ENCODE data around the gene MERTK.

MERTK gene

DNA sequence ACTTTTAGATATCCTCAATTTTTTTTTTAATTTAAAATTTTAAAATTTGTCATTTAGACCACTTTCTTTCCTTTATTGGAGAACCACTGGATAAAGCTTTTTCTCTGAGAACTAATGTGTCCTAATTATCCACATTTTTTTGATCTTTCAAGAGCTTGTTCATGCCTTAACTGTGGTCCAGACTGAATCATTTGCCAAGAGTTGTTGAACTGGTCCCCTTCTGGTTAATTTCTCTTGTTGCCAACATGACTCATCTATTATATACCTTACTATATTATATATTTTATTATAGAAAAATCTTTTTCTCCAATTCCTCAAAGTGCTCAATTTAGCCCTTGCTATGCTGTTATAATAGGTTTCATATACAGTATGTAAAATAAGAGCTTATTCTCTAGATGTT is 103.5 kb downstream of the MERTK start:
- Histone ChIP-seq H3K27ac (ENCODE audit: low read depth, low read length) (no peak overlapping the region), H3K36me3 (ENCODE audit: control insufficient read depth in 5 of 5, insufficient read depth in 5 of 5, low read length in 5 of 5) (peaks cover 0 to 6% (median 0%) of the 10 kb centered on the region in 5 donors), H3K9me3 (ENCODE audit: control insufficient read depth in 5 of 5, low read length in 5 of 5) (no peaks in the 10 kb centered on the region), H3K27me3 (ENCODE audit: control insufficient read depth in 5 of 5, insufficient read depth in 4 of 5, low read length in 5 of 5) (no peaks in the 10 kb centered on the region), H3K9ac (ENCODE audit: low read length in 5 of 5) (no peak overlapping the region), H3K4me1 (ENCODE audit: control insufficient read depth in 5 of 5, insufficient read depth in 5 of 5, low read length in 5 of 5) (peaks cover 0 to 25% (median 12%) of the 10 kb centered on the region in 5 donors), H3K4me3 (ENCODE audit: low read depth in 1 of 5, low read length in 5 of 5) (no peak overlapping the region)

GRCh38 chr2:112003576-112004252 is 105.3 kb downstream of the MERTK start:
- Histone ChIP-seq H3K9ac (ENCODE audit: low read length in 5 of 5) (no peak overlapping the region), H3K27me3 (ENCODE audit: control insufficient read depth in 5 of 5, insufficient read depth in 4 of 5, low read length in 5 of 5) (no peaks in the 10 kb centered on the region), H3K36me3 (ENCODE audit: control insufficient read depth in 5 of 5, insufficient read depth in 5 of 5, low read length in 5 of 5) (peaks cover 0 to 7% (median 0%) of the 10 kb centered on the region in 5 donors), H3K27ac (ENCODE audit: low read depth, low read length) (no peak overlapping the region), H3K4me3 (ENCODE audit: low read depth in 1 of 5, low read length in 5 of 5) (no peak overlapping the region), H3K4me1 (ENCODE audit: control insufficient read depth in 5 of 5, insufficient read depth in 5 of 5, low read length in 5 of 5) (peaks cover 0 to 25% (median 12%) of the 10 kb centered on the region in 5 donors), H3K9me3 (ENCODE audit: control insufficient read depth in 5 of 5, low read length in 5 of 5) (no peaks in the 10 kb centered on the region)

- H3K9ac ChIP-seq (ENCODE audit: low read length in 5 of 5): no peak overlapping the region
- H3K9me3 ChIP-seq (ENCODE audit: control insufficient read depth in 5 of 5, low read length in 5 of 5): no peaks in the 10 kb centered on the region
- no peaks in the 10 kb centered on the region for H3K27me3 ChIP-seq (ENCODE audit: control insufficient read depth in 5 of 5, insufficient read depth in 4 of 5, low read length in 5 of 5)
- H3K4me3 ChIP-seq (ENCODE audit: low read depth in 1 of 5, low read length in 5 of 5): no peak overlapping the region
- no peak overlapping the region for H3K27ac ChIP-seq (ENCODE audit: low read depth, low read length)
- peaks cover 0 to 25% (median 12%) of the 10 kb centered on the region in 5 donors for H3K4me1 ChIP-seq (ENCODE audit: control insufficient read depth in 5 of 5, insufficient read depth in 5 of 5, low read length in 5 of 5)
- peaks cover 0 to 12% (median 0%) of the 10 kb centered on the region in 5 donors for H3K36me3 ChIP-seq (ENCODE audit: control insufficient read depth in 5 of 5, insufficient read depth in 5 of 5, low read length in 5 of 5)
Observed at GRCh38 chr2:112004253-112004645, 105.8 kb downstream of the MERTK start.

GRCh38 chr2:112005406-112006075 is 107.1 kb downstream of the MERTK start:
- H3K4me1 ChIP-seq (ENCODE audit: control insufficient read depth in 5 of 5, insufficient read depth in 5 of 5, low read length in 5 of 5): peaks cover 0 to 24% (median 12%) of the 10 kb centered on the region in 5 donors
- no peak overlapping the region for H3K9ac ChIP-seq (ENCODE audit: low read length in 5 of 5)
- peaks cover 0 to 20% (median 8%) of the 10 kb centered on the region in 5 donors for H3K36me3 ChIP-seq (ENCODE audit: control insufficient read depth in 5 of 5, insufficient read depth in 5 of 5, low read length in 5 of 5)

GRCh38 chr2:112006076-112006410 is 107.6 kb downstream of the MERTK start:
- no peaks in the 10 kb centered on the region for H3K9me3 ChIP-seq (ENCODE audit: control insufficient read depth in 5 of 5, low read length in 5 of 5)
- H3K27me3 ChIP-seq (ENCODE audit: control insufficient read depth in 5 of 5, insufficient read depth in 4 of 5, low read length in 5 of 5): peaks cover 0 to 2% (median 0%) of the 10 kb centered on the region in 5 donors
- peaks cover 0 to 25% (median 12%) of the 10 kb centered on the region in 5 donors for H3K36me3 ChIP-seq (ENCODE audit: control insufficient read depth in 5 of 5, insufficient read depth in 5 of 5, low read length in 5 of 5)
- H3K4me1 ChIP-seq (ENCODE audit: control insufficient read depth in 5 of 5, insufficient read depth in 5 of 5, low read length in 5 of 5): peaks cover 0 to 18% (median 8%) of the 10 kb centered on the region in 5 donors
- no peak overlapping the region for H3K9ac ChIP-seq (ENCODE audit: low read length in 5 of 5)
- no peak overlapping the region for H3K27ac ChIP-seq (ENCODE audit: low read depth, low read length)
- no peak overlapping the region for H3K4me3 ChIP-seq (ENCODE audit: low read depth in 1 of 5, low read length in 5 of 5)

More at GRCh38 chr2:112005406-112006075, 107.1 kb downstream of the MERTK start:
- no peaks in the 10 kb centered on the region for H3K27me3 ChIP-seq (ENCODE audit: control insufficient read depth in 5 of 5, insufficient read depth in 4 of 5, low read length in 5 of 5)
- H3K9me3 ChIP-seq (ENCODE audit: control insufficient read depth in 5 of 5, low read length in 5 of 5): no peaks in the 10 kb centered on the region
- H3K4me3 ChIP-seq (ENCODE audit: low read depth in 1 of 5, low read length in 5 of 5): no peak overlapping the region
- H3K27ac ChIP-seq (ENCODE audit: low read depth, low read length): no peak overlapping the region

DNA sequence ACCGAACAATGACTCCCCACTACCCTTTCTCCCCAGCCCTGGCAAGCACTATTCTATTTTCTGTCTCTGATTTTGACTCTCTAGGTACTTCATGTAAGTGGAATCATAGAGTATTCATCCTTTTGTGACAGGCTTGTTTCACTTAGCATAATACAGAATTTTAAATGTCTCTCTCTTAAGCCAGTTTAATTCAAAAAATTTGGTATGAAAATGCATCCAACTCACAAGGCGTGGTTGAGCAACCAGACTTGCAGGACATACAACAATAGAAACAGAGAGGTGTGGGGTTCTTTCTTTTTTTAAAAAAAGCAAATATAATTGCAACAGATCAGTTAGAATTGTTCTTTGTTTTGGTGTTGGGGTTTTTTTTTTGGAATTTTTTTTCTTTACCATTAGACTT is 109.1 kb downstream of the MERTK start:
- Histone ChIP-seq H3K4me1 (ENCODE audit: control insufficient read depth in 5 of 5, insufficient read depth in 5 of 5, low read length in 5 of 5) (peaks cover 0 to 13% (median 6%) of the 10 kb centered on the region in 5 donors), H3K9me3 (ENCODE audit: control insufficient read depth in 5 of 5, low read length in 5 of 5) (no peaks in the 10 kb centered on the region), H3K36me3 (ENCODE audit: control insufficient read depth in 5 of 5, insufficient read depth in 5 of 5, low read length in 5 of 5) (peaks cover 0 to 35% (median 13%) of the 10 kb centered on the region in 5 donors), H3K4me3 (ENCODE audit: low read depth in 1 of 5, low read length in 5 of 5) (no peak overlapping the region), H3K27ac (ENCODE audit: low read depth, low read length) (no peak overlapping the region), H3K27me3 (ENCODE audit: control insufficient read depth in 5 of 5, insufficient read depth in 4 of 5, low read length in 5 of 5) (peaks cover 0 to 2% (median 0%) of the 10 kb centered on the region in 5 donors), H3K9ac (ENCODE audit: low read length in 5 of 5) (no peak overlapping the region)

DNA sequence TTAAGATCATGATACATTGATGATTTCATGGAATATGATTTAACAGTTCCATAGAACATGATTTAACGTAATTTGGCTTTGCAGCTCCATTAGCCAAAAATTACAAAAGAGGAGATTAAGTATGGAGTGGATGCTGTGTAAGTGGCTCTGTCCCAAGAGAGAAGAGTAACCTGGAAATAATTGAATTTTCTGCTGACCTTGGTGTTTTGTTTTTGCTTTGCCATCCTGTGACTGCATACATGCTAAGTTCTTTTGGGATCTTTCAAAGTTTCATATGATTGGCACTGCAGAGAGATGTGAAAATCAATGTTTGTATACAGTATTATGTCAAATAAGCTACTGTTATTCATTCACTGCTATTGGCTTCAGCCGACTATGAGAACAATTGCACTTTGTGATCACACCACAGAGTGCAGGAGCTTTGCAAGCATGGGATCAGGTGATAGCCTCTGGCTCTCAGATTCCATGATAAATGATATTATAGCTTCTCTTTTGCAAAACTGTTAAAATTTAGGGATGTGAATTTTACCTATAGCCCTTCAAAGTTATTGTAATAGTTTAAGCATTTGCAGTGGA is 110.6 kb downstream of the MERTK start:
- no peak overlapping the region for H3K4me3 ChIP-seq (ENCODE audit: low read depth in 1 of 5, low read length in 5 of 5)
- peaks cover 0 to 36% (median 13%) of the 10 kb centered on the region in 5 donors for H3K36me3 ChIP-seq (ENCODE audit: control insufficient read depth in 5 of 5, insufficient read depth in 5 of 5, low read length in 5 of 5)
- peaks cover 0 to 7% (median 3%) of the 10 kb centered on the region in 5 donors for H3K4me1 ChIP-seq (ENCODE audit: control insufficient read depth in 5 of 5, insufficient read depth in 5 of 5, low read length in 5 of 5)
- peaks cover 0 to 2% (median 0%) of the 10 kb centered on the region in 5 donors for H3K27me3 ChIP-seq (ENCODE audit: control insufficient read depth in 5 of 5, insufficient read depth in 4 of 5, low read length in 5 of 5)
- H3K9me3 ChIP-seq (ENCODE audit: control insufficient read depth in 5 of 5, low read length in 5 of 5): no peaks in the 10 kb centered on the region
- no peak overlapping the region for H3K27ac ChIP-seq (ENCODE audit: low read depth, low read length)
- H3K9ac ChIP-seq (ENCODE audit: low read length in 5 of 5): no peak overlapping the region

GRCh38 chr2:112010751-112011150 is 112.3 kb downstream of the MERTK start:
- H3K4me1 ChIP-seq (ENCODE audit: control insufficient read depth in 5 of 5, insufficient read depth in 5 of 5, low read length in 5 of 5): peaks cover 0 to 3% (median 0%) of the 10 kb centered on the region in 5 donors
- no peak overlapping the region for H3K27ac ChIP-seq (ENCODE audit: low read depth, low read length)
- no peak overlapping the region for H3K9ac ChIP-seq (ENCODE audit: low read length in 5 of 5)
- peaks cover 0 to 2% (median 0%) of the 10 kb centered on the region in 5 donors for H3K27me3 ChIP-seq (ENCODE audit: control insufficient read depth in 5 of 5, insufficient read depth in 4 of 5, low read length in 5 of 5)
- no peaks in the 10 kb centered on the region for H3K9me3 ChIP-seq (ENCODE audit: control insufficient read depth in 5 of 5, low read length in 5 of 5)
- peaks cover 0 to 36% (median 13%) of the 10 kb centered on the region in 5 donors for H3K36me3 ChIP-seq (ENCODE audit: control insufficient read depth in 5 of 5, insufficient read depth in 5 of 5, low read length in 5 of 5)
- H3K4me3 ChIP-seq (ENCODE audit: low read depth in 1 of 5, low read length in 5 of 5): no peak overlapping the region

DNA sequence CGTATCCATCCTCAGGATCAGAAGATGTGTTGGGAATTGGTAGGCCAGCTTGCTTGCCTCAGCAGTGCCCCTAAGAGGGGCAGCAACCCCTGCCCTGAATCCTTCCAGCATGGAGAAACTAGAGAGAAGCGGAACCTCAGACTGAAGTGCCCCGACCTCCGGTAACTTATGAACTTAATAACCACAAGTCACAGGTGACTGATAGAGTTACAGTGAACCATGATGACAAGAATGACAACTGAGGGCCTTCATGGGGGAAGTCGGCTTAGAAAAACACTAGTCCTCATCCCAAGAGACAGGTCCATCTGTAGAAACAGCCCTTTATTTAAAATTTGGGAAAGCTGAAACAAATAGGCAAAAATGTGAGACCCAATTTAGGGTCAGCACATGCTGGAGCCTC is 114.1 kb downstream of the MERTK start:
- Histone ChIP-seq H3K4me1 (ENCODE audit: control insufficient read depth in 5 of 5, insufficient read depth in 5 of 5, low read length in 5 of 5) (no peaks in the 10 kb centered on the region), H3K9ac (ENCODE audit: low read length in 5 of 5) (no peak overlapping the region), H3K9me3 (ENCODE audit: control insufficient read depth in 5 of 5, low read length in 5 of 5) (no peaks in the 10 kb centered on the region), H3K27me3 (ENCODE audit: control insufficient read depth in 5 of 5, insufficient read depth in 4 of 5, low read length in 5 of 5) (peaks cover 0 to 2% (median 0%) of the 10 kb centered on the region in 5 donors), H3K27ac (ENCODE audit: low read depth, low read length) (no peak overlapping the region), H3K36me3 (ENCODE audit: control insufficient read depth in 5 of 5, insufficient read depth in 5 of 5, low read length in 5 of 5) (peaks cover 0 to 36% (median 13%) of the 10 kb centered on the region in 5 donors), H3K4me3 (ENCODE audit: low read depth in 1 of 5, low read length in 5 of 5) (no peak overlapping the region)

GRCh38 chr2:112018846-112019245 is 120.4 kb downstream of the MERTK start:
- Histone ChIP-seq H3K4me1 (ENCODE audit: control insufficient read depth in 5 of 5, insufficient read depth in 5 of 5, low read length in 5 of 5) (peaks cover 0 to 3% (median 0%) of the 10 kb centered on the region in 5 donors), H3K9me3 (ENCODE audit: control insufficient read depth in 5 of 5, low read length in 5 of 5) (no peaks in the 10 kb centered on the region), H3K27ac (ENCODE audit: low read depth, low read length) (no peak overlapping the region), H3K4me3 (ENCODE audit: low read depth in 1 of 5, low read length in 5 of 5) (no peak overlapping the region), H3K9ac (ENCODE audit: low read length in 5 of 5) (no peak overlapping the region), H3K27me3 (ENCODE audit: control insufficient read depth in 5 of 5, insufficient read depth in 4 of 5, low read length in 5 of 5) (peaks cover 0 to 2% (median 0%) of the 10 kb centered on the region in 5 donors), H3K36me3 (ENCODE audit: control insufficient read depth in 5 of 5, insufficient read depth in 5 of 5, low read length in 5 of 5) (peaks cover 0 to 11% (median 3%) of the 10 kb centered on the region in 5 donors)
